Astrocyte (in vitro differentiated cells and primary cell): ENCODE results near the gene CMIP. TPM values are rescaled to one million over a fixed set of nuclear protein-coding genes. Genes with fewer than 3 reads are reported as not detected.

Source experiments
- DNase-seq: peaks from one replicate; pipeline ENCODE4 v3.0.0-alpha.2; 2010; ENCODE audit warnings: low read depth
- FAIRE-seq: peaks from 2 replicates; lab custom pipeline; 2011; peaks lifted over from hg19 to GRCh38; lab: Jason Lieb, UNC
- H2AFZ ChIP-seq: 2 replicates; pipeline ENCODE4 v1.6.0; 2012; ENCODE audit warnings: low read depth, low read length, inconsistent platforms
- H3K27ac ChIP-seq: 2 replicates; pipeline ENCODE4 v1.5.1; 2011; ENCODE audit warnings: low read depth, low read length, inconsistent platforms
- H3K27me3 ChIP-seq: 2 replicates; pipeline ENCODE4 v1.6.0; 2011; ENCODE audit warnings: low read length, inconsistent platforms; ENCODE audit not compliant: insufficient read depth
- H3K36me3 ChIP-seq: 2 replicates; pipeline ENCODE4 v1.5.1; 2011; ENCODE audit warnings: low read length, inconsistent platforms; ENCODE audit not compliant: insufficient read depth
- H3K4me1 ChIP-seq: 2 replicates; pipeline ENCODE4 v1.5.1; 2011; ENCODE audit warnings: low read length, inconsistent platforms; ENCODE audit not compliant: insufficient read depth
- H3K4me2 ChIP-seq: 2 replicates; pipeline ENCODE4 v1.6.0; 2012; ENCODE audit warnings: low read length, inconsistent platforms
- H3K4me3 ChIP-seq: 2 replicates; pipeline ENCODE4 v1.5.1; 2011; ENCODE audit warnings: low read depth, mild to moderate bottlenecking, low read length, inconsistent platforms; ENCODE audit not compliant: insufficient read depth
- H3K79me2 ChIP-seq: 2 replicates; pipeline ENCODE4 v1.6.0; 2012; ENCODE audit warnings: mild to moderate bottlenecking, low read length, inconsistent platforms; ENCODE audit not compliant: insufficient read depth
- H3K9ac ChIP-seq: 2 replicates; pipeline ENCODE4 v1.6.0; 2012; ENCODE audit warnings: mild to moderate bottlenecking, low read length, inconsistent platforms
- H3K9me3 ChIP-seq: 2 replicates; pipeline ENCODE4 v1.5.1; 2012; ENCODE audit warnings: low read depth, mild to moderate bottlenecking, low read length, inconsistent platforms; ENCODE audit not compliant: insufficient read depth
- H4K20me1 ChIP-seq: 2 replicates; pipeline ENCODE4 v1.6.0; 2012; ENCODE audit warnings: low read length, inconsistent platforms; ENCODE audit not compliant: insufficient read depth
- H3K27ac Mint-ChIP-seq: one replicate; pipeline ENCODE4 v1.8.0; 2021; ENCODE audit warnings: mild to moderate bottlenecking, mixed read lengths; ENCODE audit not compliant: unreplicated experiment
- H3K27me3 Mint-ChIP-seq: one replicate; pipeline ENCODE4 v1.8.0; 2021; ENCODE audit warnings: low read depth, mixed read lengths; ENCODE audit not compliant: unreplicated experiment
- H3K36me3 Mint-ChIP-seq: one replicate; pipeline ENCODE4 v1.8.0; 2021; ENCODE audit warnings: low read depth, mixed read lengths; ENCODE audit not compliant: unreplicated experiment
- H3K4me1 Mint-ChIP-seq: one replicate; pipeline ENCODE4 v1.8.0; 2021; ENCODE audit warnings: low read depth, mixed read lengths; ENCODE audit not compliant: unreplicated experiment
- H3K4me3 Mint-ChIP-seq: one replicate; pipeline ENCODE4 v1.8.0; 2021; ENCODE audit warnings: mild to moderate bottlenecking, moderate library complexity, mixed read lengths; ENCODE audit not compliant: unreplicated experiment
- H3K9me3 Mint-ChIP-seq: one replicate; pipeline ENCODE4 v1.8.0; 2021; ENCODE audit warnings: mild to moderate bottlenecking, mixed read lengths; ENCODE audit not compliant: unreplicated experiment
- EZH2 ChIP-seq: IDR thresholded peaks from 2 replicates; pipeline ENCODE4 v1.6.1; 2012; ENCODE audit warnings: mild to moderate bottlenecking, low read length, inconsistent platforms; ENCODE audit not compliant: insufficient read depth
- total RNA-seq: library from RNA; stranded (reverse); gene quantifications from 2 replicates; pipeline ENCODE4 v1.2.1, GENCODE V29; 2021
- TF ChIP-seq, protein P1 (sequence below): IDR thresholded peaks from 2 replicates; pipeline ENCODE4 v1.5.1; 2011; ENCODE audit warnings: low read depth, mild to moderate bottlenecking, inconsistent platforms, low read length, moderate library complexity; ENCODE audit not compliant: insufficient read depth

The CMIP gene
- total RNA-seq, 1 donor from 2014 or later: 71.5 TPM

DNA sequence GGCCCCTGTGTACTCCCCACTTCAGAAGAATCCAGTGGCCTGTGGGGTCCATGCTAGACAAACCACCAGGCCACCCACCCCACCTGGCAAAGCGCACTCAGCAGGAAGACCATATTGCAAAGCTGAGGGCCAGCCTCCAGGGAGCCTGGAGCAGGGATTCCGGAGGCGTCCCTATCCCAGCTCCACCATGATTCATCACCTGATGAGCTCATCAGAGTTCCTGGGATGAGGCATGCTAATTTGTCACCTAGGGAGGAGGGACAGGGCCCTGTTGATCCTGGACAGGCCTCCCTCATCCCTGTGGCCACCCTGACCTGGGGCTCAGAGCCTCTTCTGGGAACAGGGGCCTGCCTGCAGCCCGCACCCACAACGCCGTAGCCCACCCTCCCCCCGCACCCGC, 202.9 kb downstream of the CMIP start:
- peaks cover 27% of the 10 kb centered on the region for H3K4me1 ChIP-seq
- Mint-ChIP-seq H3K27me3 (no peaks in the 10 kb centered on the region), H3K9me3 (no peaks in the 10 kb centered on the region), H3K36me3 (peaks cover 6% of the 10 kb centered on the region), H3K27ac (peak overlapping the region; percentile 87), H3K4me3 (no peak overlapping the region), H3K4me1 (peaks cover 25% of the 10 kb centered on the region)
- peak overlapping the region; percentile 59 for H3K4me2 ChIP-seq
- no peaks in the 10 kb centered on the region for H3K9me3 ChIP-seq
- H3K9ac ChIP-seq: no peak overlapping the region
- no peak overlapping the region for H2AFZ ChIP-seq
- H3K36me3 ChIP-seq: no peaks in the 10 kb centered on the region
- H3K4me3 ChIP-seq: no peak overlapping the region
- DNase-seq: peak; percentile 86
- H3K27me3 ChIP-seq: no peaks in the 10 kb centered on the region
- no peak for FAIRE-seq
- TF ChIP-seq, protein P1, sequence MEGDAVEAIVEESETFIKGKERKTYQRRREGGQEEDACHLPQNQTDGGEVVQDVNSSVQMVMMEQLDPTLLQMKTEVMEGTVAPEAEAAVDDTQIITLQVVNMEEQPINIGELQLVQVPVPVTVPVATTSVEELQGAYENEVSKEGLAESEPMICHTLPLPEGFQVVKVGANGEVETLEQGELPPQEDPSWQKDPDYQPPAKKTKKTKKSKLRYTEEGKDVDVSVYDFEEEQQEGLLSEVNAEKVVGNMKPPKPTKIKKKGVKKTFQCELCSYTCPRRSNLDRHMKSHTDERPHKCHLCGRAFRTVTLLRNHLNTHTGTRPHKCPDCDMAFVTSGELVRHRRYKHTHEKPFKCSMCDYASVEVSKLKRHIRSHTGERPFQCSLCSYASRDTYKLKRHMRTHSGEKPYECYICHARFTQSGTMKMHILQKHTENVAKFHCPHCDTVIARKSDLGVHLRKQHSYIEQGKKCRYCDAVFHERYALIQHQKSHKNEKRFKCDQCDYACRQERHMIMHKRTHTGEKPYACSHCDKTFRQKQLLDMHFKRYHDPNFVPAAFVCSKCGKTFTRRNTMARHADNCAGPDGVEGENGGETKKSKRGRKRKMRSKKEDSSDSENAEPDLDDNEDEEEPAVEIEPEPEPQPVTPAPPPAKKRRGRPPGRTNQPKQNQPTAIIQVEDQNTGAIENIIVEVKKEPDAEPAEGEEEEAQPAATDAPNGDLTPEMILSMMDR: no peak
- TF ChIP-seq EZH2: no peak
- peak overlapping the region; percentile 43 for H3K27ac ChIP-seq
- H4K20me1 ChIP-seq: peaks cover 68% of the 10 kb centered on the region
- H3K79me2 ChIP-seq: peaks cover 32% of the 10 kb centered on the region

DNA sequence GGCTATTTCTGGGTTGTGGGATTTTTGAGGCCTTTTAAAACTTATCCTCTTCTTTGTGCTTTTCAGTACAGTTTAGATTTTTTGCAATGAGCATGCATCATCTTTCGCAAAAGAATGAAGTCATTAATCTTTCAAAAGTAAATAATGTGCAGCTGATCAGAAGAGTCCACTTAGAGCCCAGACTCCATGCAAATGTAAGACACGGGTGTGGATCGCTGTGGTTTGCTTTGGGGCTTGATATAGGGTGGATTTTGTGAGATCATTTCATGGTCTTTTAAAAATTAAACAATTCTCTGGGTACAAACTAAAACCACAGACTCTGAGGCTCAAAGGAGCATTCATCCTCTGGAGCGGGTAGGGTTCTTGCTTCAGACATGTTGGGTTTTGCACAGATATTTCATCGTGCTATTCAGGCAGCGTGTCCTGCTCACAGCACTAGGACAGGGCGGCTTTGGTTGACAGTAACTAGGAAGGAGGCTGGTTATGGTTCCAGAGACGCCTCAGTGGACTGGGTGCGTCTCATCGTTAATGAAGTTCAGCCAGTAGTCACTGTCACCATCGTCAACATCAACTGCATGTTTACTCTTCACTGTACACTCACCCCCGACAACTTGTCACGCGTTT, 205.1 kb downstream of the CMIP start:
- Histone ChIP-seq H3K27ac (no peak overlapping the region), H3K4me2 (no peak overlapping the region), H4K20me1 (peaks cover 63% of the 10 kb centered on the region), H3K9me3 (no peaks in the 10 kb centered on the region), H3K36me3 (no peaks in the 10 kb centered on the region), H3K27me3 (no peaks in the 10 kb centered on the region), H3K9ac (no peak overlapping the region), H3K4me3 (no peak overlapping the region), H2AFZ (no peak overlapping the region), H3K4me1 (peaks cover 29% of the 10 kb centered on the region), H3K79me2 (peaks cover 28% of the 10 kb centered on the region)
- TF ChIP-seq, protein P1: no peak
- no peak for TF ChIP-seq EZH2
- Mint-ChIP-seq H3K27me3 (no peaks in the 10 kb centered on the region), H3K9me3 (no peaks in the 10 kb centered on the region), H3K4me3 (no peak overlapping the region), H3K4me1 (peaks cover 25% of the 10 kb centered on the region), H3K27ac (no peak overlapping the region), H3K36me3 (peaks cover 4% of the 10 kb centered on the region)
- FAIRE-seq (no peak), DNase-seq (peak; percentile 83)

DNA sequence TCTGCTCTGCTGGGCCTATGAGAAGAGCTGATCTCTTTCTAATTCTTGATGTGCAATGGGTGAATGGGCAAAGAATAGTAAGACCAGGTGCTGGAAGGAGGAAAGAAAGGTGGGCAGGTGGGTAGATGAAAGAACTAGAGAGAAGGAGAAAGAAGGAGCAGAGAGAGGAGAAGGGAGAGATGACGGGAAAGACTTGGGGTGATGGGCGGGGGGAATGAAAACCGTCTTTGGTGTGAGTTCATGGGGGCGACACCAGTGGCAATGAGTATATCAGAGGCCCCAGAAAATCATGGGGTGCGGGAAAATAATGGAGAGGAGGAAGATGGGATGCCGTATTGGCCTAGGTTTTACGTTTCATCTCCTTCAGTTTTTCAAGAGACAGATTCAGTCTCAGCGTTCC, 205.7 kb downstream of the CMIP start:
- Histone ChIP-seq H3K9me3 (no peaks in the 10 kb centered on the region), H3K4me3 (no peak overlapping the region), H3K79me2 (peaks cover 29% of the 10 kb centered on the region), H4K20me1 (peaks cover 64% of the 10 kb centered on the region), H3K36me3 (no peaks in the 10 kb centered on the region), H2AFZ (no peak overlapping the region), H3K4me2 (no peak overlapping the region), H3K27ac (no peak overlapping the region), H3K27me3 (no peaks in the 10 kb centered on the region), H3K4me1 (peaks cover 22% of the 10 kb centered on the region), H3K9ac (no peak overlapping the region)
- Mint-ChIP-seq H3K36me3 (peaks cover 4% of the 10 kb centered on the region), H3K4me3 (no peak overlapping the region), H3K9me3 (no peaks in the 10 kb centered on the region), H3K4me1 (peaks cover 24% of the 10 kb centered on the region), H3K27ac (no peak overlapping the region), H3K27me3 (no peaks in the 10 kb centered on the region)
- no peak for TF ChIP-seq EZH2
- TF ChIP-seq, protein P1: no peak
- DNase-seq (no peak), FAIRE-seq (no peak)
